ENCODE data around the gene RHOJ. TPM values are rescaled to one million over a fixed set of nuclear protein-coding genes. Genes with fewer than 3 reads are reported as not detected.

RHOJ gene
- total and polyA plus RNA-seq, 8 donors: 1.5 to 6.7 (median 3.2) TPM

DNA sequence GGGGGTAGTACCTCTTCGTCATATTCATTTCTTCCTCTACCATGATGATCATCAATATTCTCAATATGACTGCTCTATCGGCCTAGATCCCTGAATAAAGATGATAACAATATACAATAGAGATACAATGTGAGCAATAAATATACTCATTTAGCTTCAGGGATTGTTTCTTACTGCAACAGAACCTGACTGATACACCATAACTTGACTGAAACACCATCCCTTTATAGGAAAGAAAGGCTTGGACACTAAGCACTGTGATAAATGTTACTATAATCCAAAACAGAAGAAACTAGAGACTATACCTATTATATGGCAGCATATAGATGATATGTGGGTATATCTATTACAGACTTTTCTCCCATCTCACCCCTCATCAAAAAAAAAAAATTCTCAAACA lies 1.2 kb upstream of the RHOJ start:
- FAIRE-seq (no peak), ATAC-seq (no peak), DNase-seq (no peak)
- WGBS, 2 donors: 71 to 87% methylated on average over 2 of the region's 2 CpGs
- H3K9me3 ChIP-seq: no peaks in the 10 kb centered on the region
- no peaks in the 10 kb centered on the region for H3K27me3 ChIP-seq
- H3K4me3 ChIP-seq: no peak overlapping the region
- H3K4me1 ChIP-seq: peaks cover 0 to 3% (median 0%) of the 10 kb centered on the region in 3 donors
- no peak for TF ChIP-seq CTCF (IDR thresholded peaks at IDR 0.05)
- intact Hi-C loops (cut with DNase I): no loop called here
- H3K36me3 ChIP-seq: no peaks in the 10 kb centered on the region
- no peak overlapping the region for H3K27ac ChIP-seq

DNA sequence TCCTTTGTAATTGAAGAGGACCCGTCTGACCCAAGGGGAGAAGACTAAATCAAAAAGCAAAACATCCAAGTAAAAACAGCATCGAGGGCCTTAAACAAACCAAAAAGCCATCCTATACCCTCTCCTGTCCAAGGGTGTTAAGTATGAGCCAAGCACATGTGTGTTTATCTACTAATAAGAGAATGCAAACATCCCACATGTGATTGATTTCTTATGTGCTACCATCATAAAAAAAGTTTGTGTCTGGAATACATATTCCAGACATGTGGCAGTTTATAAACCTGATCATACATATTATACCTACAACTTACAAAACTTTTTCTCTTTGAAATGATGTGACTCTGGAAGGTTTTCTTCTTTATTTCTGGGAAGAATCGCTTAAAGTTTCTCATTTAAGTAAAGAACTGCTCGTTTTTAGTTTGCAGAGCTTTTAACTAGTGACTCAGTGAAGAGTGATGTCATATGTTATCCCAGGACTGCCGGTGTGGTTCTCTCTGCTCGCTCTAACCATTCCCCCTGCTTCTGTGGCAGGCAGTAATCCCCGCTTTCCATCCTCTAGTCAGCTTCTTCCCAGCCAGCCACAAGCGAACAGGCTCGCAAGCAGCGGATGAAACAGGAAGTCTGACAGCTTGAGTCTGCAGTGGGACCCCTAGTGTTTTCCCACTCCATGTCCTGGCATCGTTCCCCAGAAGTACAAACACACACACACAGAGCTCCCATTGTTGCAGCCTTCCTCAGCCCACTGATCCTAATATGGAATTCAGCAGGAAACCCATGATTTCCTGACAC lies 431 bp upstream of the RHOJ start:
- peaks cover 0 to 3% (median 0%) of the 10 kb centered on the region in 3 donors for H3K4me1 ChIP-seq
- ATAC-seq: peak; percentile 75 to 93 (median 88)
- peak overlapping the region; percentile 39 to 83 (median 69) for H3K27ac ChIP-seq
- FAIRE-seq: peak; percentile 61
- peak in 5 of 6 donors; percentile 28 to 57 (median 55) for DNase-seq
- H3K36me3 ChIP-seq: no peaks in the 10 kb centered on the region
- intact Hi-C loops (cut with DNase I): no loop called here
- H3K4me3 ChIP-seq: peak overlapping the region in 2 of 4 donors; percentile 23 to 37
- H3K9me3 ChIP-seq: no peaks in the 10 kb centered on the region
- WGBS, 2 donors: 10 to 12% methylated on average over 11 of the region's 11 CpGs
- no peaks in the 10 kb centered on the region for H3K27me3 ChIP-seq
- TF ChIP-seq CTCF (IDR thresholded peaks at IDR 0.05): no peak

- peak overlapping the region in 3 of 4 donors; percentile 12 to 37 (median 23) for H3K4me3 ChIP-seq
- DNase-seq: no peak
- no peaks in the 10 kb centered on the region for H3K27me3 ChIP-seq
- peak; percentile 20 for FAIRE-seq
- intact Hi-C loops (cut with DNase I): no loop called here
- no peaks in the 10 kb centered on the region for H3K36me3 ChIP-seq
- 60 to 62% methylated on average over 10 of the region's 10 CpGs for WGBS, 2 donors
- H3K27ac ChIP-seq: peak overlapping the region in 3 of 4 donors; percentile 60 to 83 (median 78)
- ATAC-seq: peak in 1 of 4 donors; percentile 13
- TF ChIP-seq CTCF (IDR thresholded peaks at IDR 0.05): no peak
- peaks cover 0 to 3% (median 0%) of the 10 kb centered on the region in 3 donors for H3K4me1 ChIP-seq
- no peaks in the 10 kb centered on the region for H3K9me3 ChIP-seq
These were observed 867 bp downstream of the RHOJ start for GRCh38 chr14:63205044-63205575.

- Histone ChIP-seq H3K27ac (no peak overlapping the region), H3K4me1 (peaks cover 0 to 3% (median 0%) of the 10 kb centered on the region in 3 donors), H3K9me3 (no peaks in the 10 kb centered on the region), H3K4me3 (peak overlapping the region in 2 of 4 donors; percentile 10 to 23), H3K27me3 (no peaks in the 10 kb centered on the region), H3K36me3 (no peaks in the 10 kb centered on the region)
- ATAC-seq: no peak
- FAIRE-seq: no peak
- intact Hi-C loops (cut with DNase I): no loop called here
- DNase-seq: no peak
- no peak for TF ChIP-seq CTCF (IDR thresholded peaks at IDR 0.05)
These were observed 1.6 kb downstream of the RHOJ start for GRCh38 chr14:63205866-63206265.

DNA sequence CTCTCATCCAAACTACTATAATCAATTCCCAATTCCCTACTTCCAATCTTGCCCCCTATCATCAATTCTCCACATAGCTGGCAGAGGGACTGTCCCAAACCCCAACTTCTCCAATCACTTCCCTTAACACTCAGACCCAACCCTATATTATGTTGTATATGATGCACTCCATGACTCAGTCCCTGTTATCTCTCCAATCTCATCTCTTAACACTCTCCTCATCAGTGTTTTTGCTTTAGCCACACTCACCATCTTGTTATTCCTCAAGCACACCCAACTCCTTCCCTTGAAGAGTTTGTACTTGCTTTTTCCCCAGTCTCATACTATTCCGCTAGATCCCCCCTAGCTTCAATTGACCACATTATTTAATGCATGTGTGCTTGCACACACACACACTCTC lies 4.9 kb downstream of the RHOJ start:
- DNase-seq (no peak), FAIRE-seq (no peak), ATAC-seq (no peak)
- Histone ChIP-seq H3K4me1 (no peaks in the 10 kb centered on the region), H3K9me3 (no peaks in the 10 kb centered on the region), H3K4me3 (no peak overlapping the region), H3K27ac (no peak overlapping the region), H3K36me3 (no peaks in the 10 kb centered on the region), H3K27me3 (no peaks in the 10 kb centered on the region)
- WGBS, 2 donors: 91 to 96% methylated on average over 1 of the region's 1 CpG
- no peak for TF ChIP-seq CTCF (IDR thresholded peaks at IDR 0.05)
- intact Hi-C loops (cut with DNase I): no loop called here

All from pancreas (tissue), 10 donors.